HEK293T (cell line): ENCODE data around the gene SLC13A5.
"Not testable (repeated sequence)": the region's sequence is repeated elsewhere in the genome, so short reads cannot be mapped to it uniquely, and the experiment has no call there.

Experiments
- CTCF ChIA-PET: fragments of 350-600 bp; formaldehyde crosslinking; extraction: SDS; loops from one replicate; lab custom pipeline; 2021; ENCODE audit warnings: antibody characterized with exemption, inconsistent platforms; lab: Yijun Ruan, JAX
- POLR2A ChIA-PET: fragments of 350-600 bp; formaldehyde crosslinking; extraction: SDS; loops from one replicate; lab custom pipeline; 2020; ENCODE audit warnings: antibody characterized with exemption, inconsistent platforms; lab: Yijun Ruan, JAX
- DNase-seq: peaks from one replicate; pipeline ENCODE4 v3.0.0; 2012; ENCODE audit warnings: mixed read lengths; ENCODE audit errors: extremely low spot score
- ARNT ChIP-seq: fragments of 450-650 bp; IDR thresholded peaks from 2 replicates; pipeline ENCODE4 v1.6.1; 2017; ENCODE audit warnings: mild to moderate bottlenecking
- BHLHE40 ChIP-seq: fragments of 450-650 bp; IDR thresholded peaks from 2 replicates; pipeline ENCODE4 v1.6.1; 2016; ENCODE audit warnings: mild to moderate bottlenecking, moderate library complexity, borderline replicate concordance
- CTBP1 ChIP-seq: fragments of 450-650 bp; IDR thresholded peaks from 2 replicates; pipeline ENCODE4 v1.6.1; 2016; ENCODE audit warnings: borderline replicate concordance
- ELF4 ChIP-seq: fragments of 450-650 bp; IDR thresholded peaks from 2 replicates; pipeline ENCODE4 v1.6.1; 2017; ENCODE audit warnings: antibody characterized with exemption
- FOXA1 ChIP-seq: fragments of 450-650 bp; IDR thresholded peaks from 2 replicates; pipeline ENCODE4 v1.6.1; 2016; ENCODE audit warnings: mild to moderate bottlenecking
- FOXK2 ChIP-seq: fragments of 450-650 bp; IDR thresholded peaks from 2 replicates; pipeline ENCODE4 v1.6.1; 2016; ENCODE audit warnings: mild to moderate bottlenecking
- FOXM1 ChIP-seq: fragments of 450-650 bp; IDR thresholded peaks from 2 replicates; pipeline ENCODE4 v1.6.1; 2017; ENCODE audit warnings: mild to moderate bottlenecking, borderline replicate concordance
- HDGF ChIP-seq: fragments of 450-650 bp; IDR thresholded peaks from 2 replicates; pipeline ENCODE4 v1.6.1; 2017; ENCODE audit warnings: antibody characterized with exemption, borderline replicate concordance
- L3MBTL2 ChIP-seq: fragments of 450-650 bp; conservative IDR thresholded peaks from 2 replicates; pipeline ENCODE4 v1.6.1; 2016; ENCODE audit warnings: mild to moderate bottlenecking
- LEF1 ChIP-seq: fragments of 450-650 bp; IDR thresholded peaks from 2 replicates; pipeline ENCODE4 v1.6.1; 2017; ENCODE audit warnings: mild to moderate bottlenecking, borderline replicate concordance
- NFRKB ChIP-seq: fragments of 450-650 bp; IDR thresholded peaks from 2 replicates; pipeline ENCODE4 v1.6.1; 2016; ENCODE audit warnings: mild to moderate bottlenecking, moderate library complexity
- SP1 ChIP-seq: fragments of 450-650 bp; IDR thresholded peaks from 2 replicates; pipeline ENCODE4 v1.6.1; 2017
- SUZ12 ChIP-seq: fragments of 450-650 bp; IDR thresholded peaks from 2 replicates; pipeline ENCODE4 v1.6.1; 2016; ENCODE audit warnings: mild to moderate bottlenecking
- TARDBP ChIP-seq: fragments of 450-650 bp; IDR thresholded peaks from 2 replicates; pipeline ENCODE4 v1.6.1; 2016
- ZNF384 ChIP-seq: fragments of 450-650 bp; IDR thresholded peaks from 2 replicates; pipeline ENCODE4 v1.6.1; 2016
- TF ChIP-seq, protein P1 (sequence below): fragments of 450-650 bp; IDR thresholded peaks from 2 replicates; pipeline ENCODE4 v1.6.1; 2016

The SLC13A5 gene

DNA sequence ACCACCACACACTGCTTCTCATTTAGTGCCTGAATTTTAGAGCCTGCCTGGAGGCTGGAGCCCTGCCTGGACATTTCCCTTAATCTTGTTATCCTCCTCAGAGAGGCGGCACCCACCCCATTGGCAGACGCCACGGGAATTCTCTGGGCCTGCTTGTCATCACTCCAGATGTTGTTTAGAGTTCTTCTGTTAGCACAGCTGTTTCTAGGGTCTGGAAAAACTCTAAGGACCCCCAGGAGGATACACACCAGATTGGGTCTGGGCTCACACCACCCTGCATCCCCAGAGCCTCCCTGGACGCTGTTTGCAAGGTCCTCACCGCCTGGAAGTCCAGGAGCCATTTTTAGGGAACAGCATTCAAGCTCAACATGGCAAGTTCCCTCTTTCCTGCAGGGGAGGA lies 42.1 kb upstream of the SLC13A5 start:
- TF ChIP-seq LEF1 (no peak), FOXA1 (no peak)
- ChIA-PET CTCF (no interaction called here), POLR2A (no interaction called here)
- DNase-seq: no peak

DNA sequence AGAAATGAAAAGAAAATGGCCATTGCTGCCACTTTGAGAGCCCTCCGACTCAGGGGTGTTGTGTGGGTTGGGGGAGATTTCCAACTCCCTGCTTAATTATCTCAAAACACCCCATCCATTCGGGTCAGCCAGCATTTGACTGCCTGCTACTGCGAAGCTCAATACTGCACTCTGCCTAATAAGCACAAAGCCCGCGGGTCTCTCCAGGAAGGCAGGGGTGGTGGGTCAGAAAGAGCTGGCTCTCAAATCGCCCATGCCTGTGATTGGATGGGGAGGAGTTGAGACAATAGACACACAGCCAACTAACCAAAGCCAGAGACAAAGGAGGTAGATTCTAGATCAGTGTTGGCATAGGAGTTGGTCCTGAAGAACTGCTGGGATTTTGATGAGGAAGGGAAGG lies 40.4 kb upstream of the SLC13A5 start:
- CTCF ChIA-PET: no interaction called here

DNA sequence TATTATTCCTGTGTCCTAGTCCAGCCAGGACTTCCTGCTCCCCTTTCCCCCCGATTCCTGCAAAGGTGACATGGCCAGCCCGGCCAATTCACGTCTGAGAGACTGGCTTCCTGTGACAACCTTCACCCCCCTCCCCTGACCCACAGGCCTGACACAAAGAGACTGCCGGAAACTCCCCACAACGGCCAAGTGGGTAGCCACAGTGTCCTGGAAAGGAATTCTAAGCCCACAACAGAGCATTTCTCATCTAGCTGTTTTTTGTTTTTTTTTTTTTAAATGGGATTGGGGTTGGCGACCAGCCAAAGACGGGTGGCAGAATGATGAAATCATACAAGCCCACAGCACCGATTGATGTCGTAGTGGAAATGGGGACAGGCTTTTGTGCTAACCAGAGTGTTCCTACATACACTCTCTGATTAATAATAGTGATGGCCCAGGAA lies 39.9 kb upstream of the SLC13A5 start:
- DNase-seq: no peak
- TF ChIP-seq TARDBP (no peak), FOXK2 (no peak), ELF4 (no peak), BHLHE40 (no peak), SUZ12 (no peak), L3MBTL2 (no peak), LEF1 (no peak), FOXM1 (no peak), FOXA1 (no peak), ZNF384 (no peak), SP1 (no peak), NFRKB (no peak)
- TF ChIP-seq, protein P1, sequence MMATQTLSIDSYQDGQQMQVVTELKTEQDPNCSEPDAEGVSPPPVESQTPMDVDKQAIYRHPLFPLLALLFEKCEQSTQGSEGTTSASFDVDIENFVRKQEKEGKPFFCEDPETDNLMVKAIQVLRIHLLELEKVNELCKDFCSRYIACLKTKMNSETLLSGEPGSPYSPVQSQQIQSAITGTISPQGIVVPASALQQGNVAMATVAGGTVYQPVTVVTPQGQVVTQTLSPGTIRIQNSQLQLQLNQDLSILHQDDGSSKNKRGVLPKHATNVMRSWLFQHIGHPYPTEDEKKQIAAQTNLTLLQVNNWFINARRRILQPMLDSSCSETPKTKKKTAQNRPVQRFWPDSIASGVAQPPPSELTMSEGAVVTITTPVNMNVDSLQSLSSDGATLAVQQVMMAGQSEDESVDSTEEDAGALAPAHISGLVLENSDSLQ: no peak
- POLR2A ChIA-PET: interaction anchor here (0.7 kb wide), 1 partner anchor 579 kb away, joined by 3 read pairs; no protein-coding TSS in a partner anchor
- CTCF ChIA-PET: no interaction called here

More for the DNA sequence above, 40.4 kb upstream of the SLC13A5 start:
- DNase-seq: no peak
- TF ChIP-seq TARDBP: no peak
- no peak for TF ChIP-seq FOXK2
- TF ChIP-seq SP1: no peak
- POLR2A ChIA-PET: interaction anchor here (0.7 kb wide), 1 partner anchor 579 kb away, joined by 3 read pairs; no protein-coding TSS in a partner anchor

DNA sequence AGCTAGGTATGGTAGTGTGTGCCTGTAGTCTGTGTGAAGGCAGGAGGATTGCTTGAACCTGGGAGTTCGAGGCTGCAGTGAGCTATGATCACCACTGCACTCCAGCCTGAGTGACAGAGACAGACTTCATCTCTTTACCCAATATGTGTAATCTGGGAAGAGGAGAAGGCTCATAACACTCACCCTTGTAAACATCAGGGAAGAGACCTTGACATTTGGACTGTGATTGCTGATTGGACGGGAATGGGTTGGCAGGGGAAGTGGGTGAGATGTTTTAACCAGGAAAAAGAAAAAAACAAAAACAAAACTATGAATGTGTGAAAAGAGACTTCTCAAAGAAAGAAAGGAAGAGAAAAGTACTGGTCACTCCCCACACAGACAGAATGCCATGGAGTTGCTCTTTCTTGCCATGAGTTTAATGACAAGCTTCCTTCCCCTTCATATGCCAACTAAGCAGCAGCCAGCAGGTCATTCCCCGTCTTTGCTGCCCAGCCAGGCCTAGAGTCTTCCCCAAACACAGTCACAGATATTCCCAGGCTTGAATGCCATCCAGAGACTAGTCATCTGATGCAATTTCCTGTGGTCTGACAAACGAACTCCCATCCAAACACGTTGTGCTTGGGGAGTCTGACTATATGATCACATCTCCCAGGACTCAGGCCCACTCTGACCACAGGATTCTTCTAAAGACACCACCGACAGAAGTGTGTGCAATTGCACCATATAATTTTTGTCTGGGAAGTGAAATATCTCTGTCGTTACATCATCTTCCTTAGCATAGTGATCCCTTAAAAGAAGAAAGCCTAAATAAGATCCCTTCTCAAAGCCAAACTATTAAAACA lies 39.1 kb upstream of the SLC13A5 start:
- TF ChIP-seq TARDBP: no peak
- no peak for TF ChIP-seq HDGF
- TF ChIP-seq ARNT: no peak
- no peak for TF ChIP-seq ZNF384
- no peak for TF ChIP-seq FOXM1
- TF ChIP-seq ELF4: no peak
- TF ChIP-seq L3MBTL2: no peak
- TF ChIP-seq FOXK2: no peak
- no peak for TF ChIP-seq SUZ12
- TF ChIP-seq LEF1: no peak
- TF ChIP-seq BHLHE40: no peak
- TF ChIP-seq SP1: no peak
- TF ChIP-seq, protein P1: no peak
- TF ChIP-seq CTBP1: no peak
- TF ChIP-seq NFRKB: no peak
- TF ChIP-seq FOXA1: no peak
- DNase-seq: no peak
- ChIA-PET POLR2A (no interaction called here), CTCF (no interaction called here)

DNA sequence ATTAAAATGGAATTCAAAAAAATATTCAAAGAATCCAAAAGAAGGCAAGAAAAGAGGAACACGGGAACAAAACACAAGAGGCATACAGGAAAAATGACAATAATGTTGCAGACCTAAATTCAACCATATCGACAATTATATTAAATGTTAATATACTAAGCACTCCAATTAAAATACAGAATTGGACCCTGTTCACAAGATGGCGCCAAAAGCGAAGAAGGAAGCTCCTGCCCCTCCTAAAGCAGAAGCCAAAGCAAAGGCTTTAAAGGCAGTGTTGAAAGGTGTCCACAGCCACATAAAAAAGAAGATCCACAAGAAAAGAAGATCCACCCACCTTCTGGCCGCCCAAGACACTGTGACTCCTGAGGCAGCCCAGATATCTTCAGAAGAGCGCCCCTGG lies 36.4 kb upstream of the SLC13A5 start:
- no peak for DNase-seq
- no peak for TF ChIP-seq ELF4
- TF ChIP-seq, protein P1: no peak
- TF ChIP-seq HDGF: no peak
- TF ChIP-seq ZNF384: no peak
- no peak for TF ChIP-seq BHLHE40
- POLR2A ChIA-PET: no interaction called here
- CTCF ChIA-PET: no interaction called here

DNA sequence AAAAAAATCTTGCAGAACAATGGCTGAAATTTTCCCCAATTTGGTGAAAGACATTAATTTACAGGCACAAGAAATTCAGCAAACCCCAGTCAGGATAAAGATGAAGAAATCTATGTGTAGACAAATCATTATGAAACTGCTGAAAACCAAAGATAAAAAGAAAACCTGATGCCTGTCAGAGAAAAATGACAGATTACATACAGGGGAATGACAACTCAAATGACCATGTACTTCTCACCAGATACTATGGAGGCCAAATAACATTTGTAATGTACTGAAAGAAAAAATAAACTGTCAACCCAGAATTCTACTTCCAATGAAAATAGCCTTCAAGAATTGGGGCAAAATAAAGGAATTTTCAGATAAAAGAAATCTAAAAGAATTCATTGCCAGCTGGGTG lies 35.4 kb upstream of the SLC13A5 start:
- POLR2A ChIA-PET: no interaction called here
- TF ChIP-seq ARNT: no peak
- DNase-seq: no peak
- CTCF ChIA-PET: no interaction called here

DNA sequence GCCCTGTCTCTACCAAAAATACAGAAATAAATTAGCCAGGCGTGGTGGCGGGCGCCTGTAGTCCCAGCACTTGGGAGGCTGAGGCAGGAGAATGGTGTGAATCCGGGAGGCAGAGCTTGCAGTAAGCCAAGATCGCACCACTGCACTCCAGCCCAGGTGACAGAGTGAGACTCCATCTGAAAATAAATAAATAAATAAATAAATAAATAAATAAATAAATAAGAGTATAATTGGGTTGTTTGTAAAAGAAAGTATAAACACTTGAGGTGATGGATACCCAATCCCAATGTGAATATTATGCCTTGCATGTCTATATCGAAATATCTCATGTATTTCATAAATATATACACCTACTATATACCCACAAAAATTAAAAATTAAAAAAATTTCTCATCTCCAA lies 33.5 kb upstream of the SLC13A5 start:
- DNase-seq, POLR2A ChIA-PET, CTCF ChIA-PET: not testable (repeated sequence)

DNA sequence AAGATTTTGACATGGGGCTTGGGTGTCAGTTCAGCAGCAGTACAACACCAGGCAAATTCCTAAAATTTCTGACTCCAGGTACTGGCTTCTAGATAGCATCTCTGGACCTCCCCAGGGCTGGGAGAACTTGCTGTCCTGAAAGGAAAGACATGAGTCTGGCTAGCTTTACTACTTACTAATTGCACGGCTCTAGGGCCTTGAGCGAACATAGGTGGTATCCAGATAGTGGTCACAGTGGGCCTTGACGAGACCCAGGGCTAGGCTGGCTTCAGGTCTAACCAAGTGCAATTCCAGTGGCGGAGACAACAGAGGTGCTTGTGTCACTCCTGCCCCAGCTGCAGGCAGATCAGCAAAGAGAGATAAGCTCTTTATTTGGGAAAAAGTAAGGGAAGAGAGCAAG lies 16.4 kb upstream of the SLC13A5 start:
- DNase-seq: no peak
- ChIA-PET CTCF (no interaction called here), POLR2A (no interaction called here)

More for the DNA sequence above, 16.4 kb upstream of the SLC13A5 start:
- TF ChIP-seq ELF4 (no peak), BHLHE40 (no peak), LEF1 (no peak)
